K562 (cell line): ENCODE measurements around the gene LAMA5. TPM values are rescaled to one million over a fixed set of nuclear protein-coding genes. Genes with fewer than 3 reads are reported as not detected.

ENCODE experiments used
- CBX3 ChIP-seq, 2 experiments: IDR thresholded peaks; 1 replicate in 1 of 2; 2 replicates in 1 of 2; pipeline ENCODE4 v1.6.1; 2012; ENCODE audit warnings: inconsistent platforms in 2 of 2, low read length in 2 of 2, borderline replicate concordance in 1 of 2, control low read depth in 1 of 2
- MBD2 ChIP-seq: sonication (generic); IDR thresholded peaks from 2 replicates; pipeline ENCODE4 v1.6.1; 2016; ENCODE audit warnings: low read depth, borderline replicate concordance
- NONO ChIP-seq, 2 experiments: fragments of 200-400 bp in 1 of 2; fragments of 450-650 bp in 1 of 2; formaldehyde crosslinking in 1 of 2; IDR thresholded peaks; 2 replicates each; pipeline ENCODE4 v1.6.1; 2017; ENCODE audit warnings: low read depth in 2 of 2, mild to moderate bottlenecking in 2 of 2, moderate library complexity in 2 of 2, low read length in 1 of 2
- POLR2A ChIP-seq: fragments of 450-650 bp; conservative IDR thresholded peaks from 2 replicates; pipeline ENCODE4 v1.6.1; 2016
- POLR2AphosphoS5 ChIP-seq: IDR thresholded peaks from 2 replicates; pipeline ENCODE4 v1.6.1; 2011; ENCODE audit warnings: mild to moderate bottlenecking, low read depth, low read length, moderate library complexity; ENCODE audit not compliant: control insufficient read depth, insufficient read depth
- RCOR1 ChIP-seq, 2 experiments: IDR thresholded peaks; 2 replicates each; pipeline ENCODE4 v1.6.1; 2012; ENCODE audit warnings: low read depth in 2 of 2, low read length in 2 of 2, borderline replicate concordance in 1 of 2, improper control_type of control experiment in 1 of 2
- SRSF3 ChIP-seq: fragments of 200-400 bp; formaldehyde crosslinking; IDR thresholded peaks from 2 replicates; pipeline ENCODE4 v1.6.1; 2016; ENCODE audit warnings: mild to moderate bottlenecking, low read length, moderate library complexity; ENCODE audit not compliant: insufficient read depth
- WHSC1 ChIP-seq: IDR thresholded peaks from one replicate; pipeline ENCODE4 v1.6.1; 2012; ENCODE audit warnings: low read length, control low read depth, inconsistent platforms
- ZFX ChIP-seq: sonication (generic); formaldehyde crosslinking; IDR thresholded peaks from 2 replicates; pipeline ENCODE4 v1.8.0; 2022; ENCODE audit warnings: mild to moderate bottlenecking, missing genetic modification reagents, moderate library complexity
- ZNF324 ChIP-seq: fragments of 250-450 bp; sonication (Bioruptor Pico); IDR thresholded peaks from 2 replicates; pipeline ENCODE4 v1.4.0; 2020; ENCODE audit warnings: mild to moderate bottlenecking
- ZNF696 ChIP-seq: fragments of 250-450 bp; sonication (Bioruptor Pico); conservative IDR thresholded peaks from 2 replicates; pipeline ENCODE4 v1.4.0; 2020; ENCODE audit warnings: mild to moderate bottlenecking, moderate library complexity
- polyA plus RNA-seq, 8 experiments: library from polyadenylated mRNA; depleted of rRNA in 4 of 8; stranded (reverse) in 5 of 8; unstranded in 3 of 8; fragments of >200 nt; fragmentation: Nextera tagmentation in 2 of 8; fragmentation: Illumina TruSeq in 1 of 8; extraction: Ambion mirVana in 2 of 8; extraction: Trizol in 1 of 8; gene quantifications; 2 replicates each; pipeline versions ENCODE4 v1.2.1 to v1.2.3, GENCODE V29; 2011 to 2014; ENCODE audit warnings: inconsistent platforms in 1 of 8, missing spikeins in 1 of 8
- total RNA-seq, 7 experiments: library from RNA; depleted of rRNA in 6 of 7; stranded (reverse); fragments of >200 nt in 6 of 7; fragmentation: Illumina TruSeq in 2 of 7; extraction: Trizol in 2 of 7; gene quantifications; 2 replicates each; pipeline versions ENCODE4 v1.2.1 to v1.2.3, GENCODE V29; 2011 to 2021; ENCODE audit warnings: low replicate concordance in 1 of 7
- TF ChIP-seq, protein P1 (sequence below), 3 experiments: IDR thresholded peaks in 2 of 3; conservative IDR thresholded peaks in 1 of 3; 2 replicates each; pipeline ENCODE4 v1.5.1; 2011 to 2012; ENCODE audit warnings: low read length in 3 of 3, mild to moderate bottlenecking in 3 of 3, control low read depth in 2 of 3, improper control_type of control experiment in 1 of 3, inconsistent platforms in 1 of 3, low read depth in 1 of 3, mixed read lengths in 1 of 3, moderate library complexity in 1 of 3; ENCODE audit not compliant: insufficient read depth in 2 of 3
- TF ChIP-seq, protein P2 (sequence below): sonication (generic); IDR thresholded peaks from 2 replicates; pipeline ENCODE4 v1.6.1; 2016
- TF ChIP-seq, protein P3 (sequence below): sonication (generic); formaldehyde crosslinking; IDR thresholded peaks from 2 replicates; pipeline ENCODE4 v1.8.1; 2022; ENCODE audit warnings: missing genetic modification reagents

The LAMA5 gene
- total and polyA plus RNA-seq, 9 of the 15 experiments (the other 6 are each of a cell fraction or from before 2014, with no cell fraction given), result 0.31 to 101 (median 7.8) TPM

DNA sequence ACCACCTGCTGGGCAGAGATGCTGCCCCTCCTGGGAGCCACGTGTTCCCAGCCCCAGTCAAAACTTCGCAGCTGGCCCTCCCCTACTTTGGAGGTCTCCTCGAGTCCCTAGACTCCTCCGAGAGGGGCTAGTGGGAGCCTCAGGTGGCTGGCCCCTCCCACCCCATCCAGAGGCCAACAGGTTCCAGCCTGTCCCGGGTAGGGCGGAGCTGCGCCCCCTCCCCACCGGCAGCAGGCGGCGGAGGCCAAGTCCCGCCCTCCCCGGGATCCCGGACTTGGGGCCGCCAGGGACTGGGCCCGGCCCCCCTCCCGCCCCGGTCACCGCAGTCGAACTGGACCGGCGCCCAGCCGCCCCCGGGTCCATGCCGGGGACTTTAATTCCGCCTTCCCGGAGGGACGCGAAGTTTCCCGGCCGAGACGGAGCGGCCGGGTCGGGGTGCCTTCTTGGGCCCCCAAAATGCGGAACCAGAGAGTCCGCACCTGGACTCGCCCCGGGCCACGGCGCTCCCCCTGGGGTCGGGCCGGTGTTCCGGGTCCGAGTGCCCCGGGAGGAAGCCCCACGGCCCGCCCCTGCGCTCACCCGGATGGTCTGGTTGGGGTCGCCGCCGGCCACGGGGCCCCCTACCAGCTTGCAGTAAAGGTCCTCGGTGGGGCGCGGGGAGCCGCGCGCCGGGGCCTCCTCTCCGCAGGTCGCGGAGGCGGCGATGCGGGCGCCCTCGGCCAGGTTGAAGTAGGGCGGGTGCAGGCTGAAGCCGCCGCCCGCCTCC lies 559 bp downstream of the LAMA5 start (continued):
- TF ChIP-seq NONO (IDR thresholded peaks at IDR 0.05; ENCODE audit: low read depth in 2 of 2, low read length in 1 of 2) (no peak), WHSC1 (no peak), ZNF324 (no peak), POLR2AphosphoS5 (no peak), RCOR1 (IDR thresholded peaks at IDR 0.05; ENCODE audit: borderline replicate concordance in 1 of 2, low read depth in 2 of 2, low read length in 2 of 2) (0 out of 4 replicates have a peak, but pooled peaks of 1 of the 2 experiments have one; percentile 4), CBX3 (IDR thresholded peaks at IDR 0.05; ENCODE audit: borderline replicate concordance in 1 of 2, low read length in 2 of 2) (no peak), ZFX (peak; percentile 44), POLR2A (0 out of 2 replicates have a peak, but pooled peaks have one; percentile 28), ZNF696 (no peak), SRSF3 (no peak), MBD2 (0 out of 2 replicates have a peak, but pooled peaks have one; percentile 2)
- TF ChIP-seq, protein P1, sequence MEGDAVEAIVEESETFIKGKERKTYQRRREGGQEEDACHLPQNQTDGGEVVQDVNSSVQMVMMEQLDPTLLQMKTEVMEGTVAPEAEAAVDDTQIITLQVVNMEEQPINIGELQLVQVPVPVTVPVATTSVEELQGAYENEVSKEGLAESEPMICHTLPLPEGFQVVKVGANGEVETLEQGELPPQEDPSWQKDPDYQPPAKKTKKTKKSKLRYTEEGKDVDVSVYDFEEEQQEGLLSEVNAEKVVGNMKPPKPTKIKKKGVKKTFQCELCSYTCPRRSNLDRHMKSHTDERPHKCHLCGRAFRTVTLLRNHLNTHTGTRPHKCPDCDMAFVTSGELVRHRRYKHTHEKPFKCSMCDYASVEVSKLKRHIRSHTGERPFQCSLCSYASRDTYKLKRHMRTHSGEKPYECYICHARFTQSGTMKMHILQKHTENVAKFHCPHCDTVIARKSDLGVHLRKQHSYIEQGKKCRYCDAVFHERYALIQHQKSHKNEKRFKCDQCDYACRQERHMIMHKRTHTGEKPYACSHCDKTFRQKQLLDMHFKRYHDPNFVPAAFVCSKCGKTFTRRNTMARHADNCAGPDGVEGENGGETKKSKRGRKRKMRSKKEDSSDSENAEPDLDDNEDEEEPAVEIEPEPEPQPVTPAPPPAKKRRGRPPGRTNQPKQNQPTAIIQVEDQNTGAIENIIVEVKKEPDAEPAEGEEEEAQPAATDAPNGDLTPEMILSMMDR (IDR thresholded peaks at IDR 0.05 in 2 of 3, conservative IDR thresholded peaks at IDR 0.05 in 1 of 3; ENCODE audit: insufficient read depth in 2 of 3, low read depth in 1 of 3, low read length in 3 of 3), result no peak
- TF ChIP-seq, protein P2, sequence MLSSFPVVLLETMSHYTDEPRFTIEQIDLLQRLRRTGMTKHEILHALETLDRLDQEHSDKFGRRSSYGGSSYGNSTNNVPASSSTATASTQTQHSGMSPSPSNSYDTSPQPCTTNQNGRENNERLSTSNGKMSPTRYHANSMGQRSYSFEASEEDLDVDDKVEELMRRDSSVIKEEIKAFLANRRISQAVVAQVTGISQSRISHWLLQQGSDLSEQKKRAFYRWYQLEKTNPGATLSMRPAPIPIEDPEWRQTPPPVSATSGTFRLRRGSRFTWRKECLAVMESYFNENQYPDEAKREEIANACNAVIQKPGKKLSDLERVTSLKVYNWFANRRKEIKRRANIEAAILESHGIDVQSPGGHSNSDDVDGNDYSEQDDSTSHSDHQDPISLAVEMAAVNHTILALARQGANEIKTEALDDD, result no peak
- TF ChIP-seq, protein P3, sequence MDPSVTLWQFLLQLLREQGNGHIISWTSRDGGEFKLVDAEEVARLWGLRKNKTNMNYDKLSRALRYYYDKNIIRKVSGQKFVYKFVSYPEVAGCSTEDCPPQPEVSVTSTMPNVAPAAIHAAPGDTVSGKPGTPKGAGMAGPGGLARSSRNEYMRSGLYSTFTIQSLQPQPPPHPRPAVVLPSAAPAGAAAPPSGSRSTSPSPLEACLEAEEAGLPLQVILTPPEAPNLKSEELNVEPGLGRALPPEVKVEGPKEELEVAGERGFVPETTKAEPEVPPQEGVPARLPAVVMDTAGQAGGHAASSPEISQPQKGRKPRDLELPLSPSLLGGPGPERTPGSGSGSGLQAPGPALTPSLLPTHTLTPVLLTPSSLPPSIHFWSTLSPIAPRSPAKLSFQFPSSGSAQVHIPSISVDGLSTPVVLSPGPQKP (CRISPR knock-in tag), result no peak
